T-cell (primary cell): Measurements from ENCODE around the gene CDC7. TPM values are rescaled to one million over a fixed set of nuclear protein-coding genes. Genes with fewer than 3 reads are reported as not detected.

ENCODE experiments used
- ATAC-seq, 4 experiments: fragments of 200-7000 bp in 3 of 4; fragments of 150-1000 bp in 1 of 4; cut with Tn5 transposase; replicated peaks in 1 of 4; 1 replicate in 3 of 4; 2 replicates in 1 of 4; pipeline ENCODE4 v1.10.0; 2021; ENCODE audit warnings: moderate library complexity in 3 of 4, mild to moderate bottlenecking in 2 of 4, moderate number of reproducible peaks in 1 of 4
- CTCF ChIA-PET, 2 donors: fragments of 300-600 bp; sonication (Branson Sonifier 250); formaldehyde crosslinking; loops; one replicate each; lab custom pipeline; 2022; ENCODE audit warnings: antibody characterized with exemption in 2 of 2; lab: Charles Lee
- POLR2A ChIA-PET, 2 donors: fragments of 300-600 bp; sonication (Branson Sonifier 250); formaldehyde crosslinking; loops; one replicate each; lab custom pipeline; 2022; ENCODE audit warnings: antibody characterized with exemption in 2 of 2; lab: Charles Lee
- DNase-seq, 35 experiments: peaks; one replicate each; pipeline versions ENCODE4 v3.0.0 to v3.0.0-alpha.2; 2013 to 2023
- H3K27ac ChIP-seq: one replicate; pipeline ENCODE4 v1.5.1; 2013; ENCODE audit warnings: low read length
- H3K27me3 ChIP-seq, 2 experiments: replicated peaks in 1 of 2; 1 replicate in 1 of 2; 2 replicates in 1 of 2; pipeline versions ENCODE4 v1.6.1 to v1.7.0; 2013; ENCODE audit warnings: low read length in 1 of 2, mixed read lengths in 1 of 2; ENCODE audit not compliant: control insufficient read depth in 2 of 2, insufficient read depth in 2 of 2; ENCODE audit errors: extremely low read depth in 1 of 2
- H3K36me3 ChIP-seq, 2 donors: 1 replicate in 1 of 2; 2 replicates in 1 of 2; pipeline versions ENCODE4 v1.6.1 to v1.7.0; 2013; ENCODE audit warnings: low read length in 1 of 2; ENCODE audit not compliant: control insufficient read depth in 2 of 2, insufficient read depth in 1 of 2; ENCODE audit errors: extremely low read depth in 1 of 2
- H3K4me1 ChIP-seq, 2 experiments: 1 replicate in 1 of 2; 2 replicates in 1 of 2; pipeline versions ENCODE4 v1.6.1 to v1.7.0; 2013; ENCODE audit warnings: low read length in 2 of 2, mixed read lengths in 1 of 2; ENCODE audit not compliant: insufficient read depth in 2 of 2, control insufficient read depth in 1 of 2; ENCODE audit errors: extremely low read depth in 1 of 2
- H3K4me3 ChIP-seq, 2 donors: 1 replicate in 1 of 2; 2 replicates in 1 of 2; pipeline versions ENCODE4 v1.5.1 to v1.7.0; 2013; ENCODE audit warnings: mild to moderate bottlenecking in 2 of 2, low read length in 1 of 2, moderate library complexity in 1 of 2; ENCODE audit not compliant: control insufficient read depth in 1 of 2; ENCODE audit errors: extremely low read depth in 1 of 2
- H3K9me3 ChIP-seq: 2 replicates; pipeline ENCODE4 v1.7.0; 2013
- H3K27ac Mint-ChIP-seq, 2 donors: one replicate each; pipeline ENCODE4 v1.8.0; 2020 to 2021; ENCODE audit warnings: mild to moderate bottlenecking in 2 of 2, mixed read lengths in 2 of 2
- H3K27me3 Mint-ChIP-seq, 2 donors: one replicate each; pipeline ENCODE4 v1.8.0; 2021 to 2022; ENCODE audit warnings: mixed read lengths in 2 of 2
- H3K36me3 Mint-ChIP-seq: one replicate; pipeline ENCODE4 v1.8.0; 2021; ENCODE audit warnings: mixed read lengths
- H3K4me1 Mint-ChIP-seq, 3 donors: one replicate each; pipeline ENCODE4 v1.8.0; 2020 to 2022; ENCODE audit warnings: mixed read lengths in 3 of 3, mild to moderate bottlenecking in 1 of 3
- H3K4me3 Mint-ChIP-seq, 3 donors: one replicate each; pipeline ENCODE4 v1.8.0; 2020 to 2022; ENCODE audit warnings: mild to moderate bottlenecking in 3 of 3, mixed read lengths in 3 of 3, moderate library complexity in 3 of 3
- H3K9me3 Mint-ChIP-seq, 3 donors: one replicate each; pipeline ENCODE4 v1.8.0; 2020 to 2022; ENCODE audit warnings: mixed read lengths in 3 of 3
- WGBS: methylation state at CpG from one replicate; pipeline ENCODE4 v1.1.5; 2013; ENCODE audit warnings: missing lambda C conversion rate; ENCODE audit not compliant: insufficient coverage; 5-methylcytosine and 5-hydroxymethylcytosine counted together
- total RNA-seq, 35 experiments: library from RNA in 6 of 35; stranded (reverse) in 6 of 35; fragments of 120-200 nt in 1 of 35; gene quantifications; one replicate each; pipeline versions ENCODE4 v1.2.1 to v1.2.4 and lab custom pipeline; 2013 to 2026

CDC7 gene
- total RNA-seq, 5 donors from 2014 or later (not counting 1 experiment from before 2014, with no cell fraction given), result 3.1 to 6.9 (median 6.3) TPM

DNA sequence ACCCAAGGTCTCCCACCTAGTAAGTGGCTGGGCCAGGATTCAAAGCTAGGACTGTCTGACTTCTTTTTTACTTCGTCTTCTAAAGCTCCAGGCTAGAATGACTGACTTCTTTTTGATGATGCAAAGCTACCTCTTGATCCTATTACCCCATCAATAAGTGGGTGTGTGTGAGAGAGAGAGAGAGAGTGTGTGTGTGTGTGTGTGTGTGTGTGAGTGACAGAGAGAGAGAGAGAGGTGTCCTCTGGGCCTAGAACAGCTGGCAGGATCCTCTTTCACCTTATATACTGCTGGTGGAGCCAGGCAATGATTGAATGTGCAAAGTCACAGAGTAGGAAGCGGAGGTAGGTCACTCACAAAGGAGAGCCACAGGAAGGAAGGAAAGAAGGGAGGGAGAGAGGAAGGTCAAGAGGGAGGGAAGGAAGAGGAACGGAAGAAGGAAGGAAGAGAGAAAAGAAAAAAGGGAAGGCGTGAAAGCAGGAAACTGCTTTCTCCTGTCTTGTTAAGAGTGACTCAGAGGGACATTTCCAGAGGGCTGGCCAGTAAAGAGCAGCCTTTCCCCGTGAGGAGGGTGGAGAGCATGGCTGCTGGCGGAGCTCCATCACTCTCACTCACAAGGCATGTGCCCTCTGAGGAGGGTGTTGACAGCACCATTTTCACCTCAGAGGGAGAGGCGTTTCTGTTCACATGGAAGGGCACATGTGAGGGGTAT is 68.9 kb downstream of the CDC7 start:
- DNase-seq (peak in 1 of 35 experiments; percentile 29), ATAC-seq (peak in 3 of 4 experiments; percentile 9 to 63 (median 32))
- H3K27ac ChIP-seq, result peak overlapping the region; percentile 37
- 47% methylated on average over 3 of the region's 7 CpGs for WGBS
- ChIA-PET POLR2A (interaction anchor here (0.6 to 0.7 kb wide), 3 partner anchors 89 to 655 kb away, joined by 3 to 6 read pairs (median 3); no protein-coding TSS in a partner anchor), CTCF (interaction anchor here (0.7 to 1.0 kb wide), 3 partner anchors 53 to 58 kb away, joined by 3 to 4 read pairs (median 3); no protein-coding TSS in a partner anchor)
- peaks cover 15 to 23% (median 16%) of the 10 kb centered on the region in 3 donors for H3K4me1 Mint-ChIP-seq
- H3K36me3 ChIP-seq, result no peaks in the 10 kb centered on the region
- H3K9me3 ChIP-seq, result no peaks in the 10 kb centered on the region
- no peak overlapping the region for H3K4me3 Mint-ChIP-seq
- peak overlapping the region; percentile 54 to 74 for H3K27ac Mint-ChIP-seq
- H3K4me1 ChIP-seq, result peaks cover 2 to 22% of the 10 kb centered on the region in 2 experiments
- H3K9me3 Mint-ChIP-seq, result no peaks in the 10 kb centered on the region
- H3K36me3 Mint-ChIP-seq, result no peaks in the 10 kb centered on the region
- no peaks in the 10 kb centered on the region for H3K27me3 Mint-ChIP-seq
- H3K4me3 ChIP-seq, result no peak overlapping the region
- no peaks in the 10 kb centered on the region for H3K27me3 ChIP-seq

DNA sequence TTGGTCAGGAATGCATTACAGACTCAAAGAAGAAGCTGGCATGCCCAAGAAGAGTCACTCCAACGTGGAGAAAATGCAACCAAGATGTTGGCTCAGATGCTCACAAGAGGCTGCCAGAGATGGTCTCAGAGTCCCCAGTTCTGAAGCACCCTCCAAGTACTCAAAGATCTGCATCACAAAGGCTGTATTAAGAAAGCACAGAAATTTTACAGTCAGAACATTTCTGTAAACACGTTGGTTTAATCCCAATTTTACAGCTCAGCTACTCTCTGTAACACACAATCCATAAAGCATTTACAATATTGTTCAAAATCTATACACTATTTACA is 69.4 kb downstream of the CDC7 start:
- H3K9me3 ChIP-seq, result no peaks in the 10 kb centered on the region
- Mint-ChIP-seq H3K27me3 (no peaks in the 10 kb centered on the region), H3K4me3 (no peak overlapping the region), H3K27ac (peak overlapping the region in 1 of 2 donors; percentile 40), H3K4me1 (peaks cover 15 to 23% (median 16%) of the 10 kb centered on the region in 3 donors), H3K36me3 (no peaks in the 10 kb centered on the region), H3K9me3 (no peaks in the 10 kb centered on the region)
- ATAC-seq, result no peak
- ChIA-PET CTCF (no interaction called here), POLR2A (no interaction called here)
- H3K27me3 ChIP-seq, result no peaks in the 10 kb centered on the region
- H3K36me3 ChIP-seq, result no peaks in the 10 kb centered on the region
- DNase-seq, result no peak
- no peak overlapping the region for H3K27ac ChIP-seq
- WGBS, result 64% methylated on average over 2 of the region's 2 CpGs
- peaks cover 2 to 22% of the 10 kb centered on the region in 2 experiments for H3K4me1 ChIP-seq
- no peak overlapping the region for H3K4me3 ChIP-seq

DNA sequence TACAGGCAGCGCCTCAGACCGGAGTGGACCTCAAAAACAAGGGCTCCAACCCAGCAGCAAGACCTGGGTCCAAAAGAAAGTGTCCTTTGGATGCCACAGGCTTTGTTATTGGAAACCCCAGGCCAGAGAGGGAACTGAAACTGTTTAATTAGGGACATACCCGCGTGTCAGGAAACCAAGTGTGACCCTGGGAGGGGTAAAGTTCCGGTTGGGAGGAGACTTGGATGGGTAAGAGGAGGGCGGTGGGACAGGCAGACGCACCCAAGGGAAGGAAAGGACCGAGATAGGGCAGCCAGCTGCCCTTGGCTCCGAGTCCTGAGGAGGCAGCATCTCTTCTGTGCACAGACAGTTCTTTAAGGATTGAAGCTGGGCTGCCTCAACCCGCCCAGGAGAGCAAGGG is 71.4 kb downstream of the CDC7 start:
- H3K36me3 ChIP-seq, result no peaks in the 10 kb centered on the region
- no peak overlapping the region for H3K27ac ChIP-seq
- H3K4me1 Mint-ChIP-seq, result peaks cover 28 to 38% (median 29%) of the 10 kb centered on the region in 3 donors
- no peak overlapping the region for H3K4me3 Mint-ChIP-seq
- H3K36me3 Mint-ChIP-seq, result no peaks in the 10 kb centered on the region
- H3K27me3 ChIP-seq, result no peaks in the 10 kb centered on the region
- H3K27ac Mint-ChIP-seq, result no peak overlapping the region
- H3K9me3 Mint-ChIP-seq, result no peaks in the 10 kb centered on the region
- ChIA-PET CTCF (interaction anchor here in 1 of 2 donors (1.0 kb wide), 1 partner anchor 58 kb away, joined by 3 read pairs; no protein-coding TSS in a partner anchor), POLR2A (no interaction called here)
- ATAC-seq, result no peak
- H3K27me3 Mint-ChIP-seq, result no peaks in the 10 kb centered on the region
- H3K4me1 ChIP-seq, result peaks cover 9 to 33% of the 10 kb centered on the region in 2 experiments
- peak in 1 of 35 experiments; percentile 25 for DNase-seq
- no peak overlapping the region for H3K4me3 ChIP-seq
- no peaks in the 10 kb centered on the region for H3K9me3 ChIP-seq
- WGBS, result 74% methylated on average over 10 of the region's 10 CpGs

Other genes starting within 250 kb of the CDC7 start
- not detected for gene HFM1, start 96.0 kb upstream of the CDC7 start, total RNA-seq